CD1c-positive myeloid dendritic cell (primary cell): ENCODE measurements around the gene FAM76B.

Experiments used
- DNase-seq: peaks from one replicate; pipeline ENCODE4 v3.0.0-alpha.2; 2016; ENCODE audit errors: extremely low spot score

Gene FAM76B

GRCh38 chr11:95792200-95792599 is 2.6 kb upstream of the FAM76B start:
- DNase-seq, result no peak

- DNase-seq, result no peak
These were observed 2.1 kb upstream of the FAM76B start for GRCh38 chr11:95791709-95792033.

GRCh38 chr11:95790933-95791708 is 1.5 kb upstream of the FAM76B start:
- peak; percentile 58 for DNase-seq

- peak; percentile 99 for DNase-seq
These were observed 746 bp upstream of the FAM76B start, which contains the start of gene CEP57 for GRCh38 chr11:95790123-95790932. CEP57 (plus strand) TSS chr11:95790498; CDS start chr11:95790699, 201 bp downstream.

GRCh38 chr11:95788921-95789505 is 569 bp downstream of the FAM76B start:
- DNase-seq, result peak; percentile 33

- no peak for DNase-seq
These were observed 9.0 kb downstream of the FAM76B start for GRCh38 chr11:95780544-95780943.

GRCh38 chr11:95778699-95779098 is 10.9 kb downstream of the FAM76B start:
- no peak for DNase-seq

- DNase-seq, result no peak
These were observed 12.7 kb downstream of the FAM76B start for GRCh38 chr11:95776859-95777258.

GRCh38 chr11:95768521-95768920 is 21.1 kb downstream of the FAM76B start:
- DNase-seq, result no peak

- DNase-seq, result peak; percentile 28
These were observed 22.1 kb downstream of the FAM76B start for GRCh38 chr11:95767498-95767897.

- no peak for DNase-seq
These were observed 22.9 kb downstream of the FAM76B start for GRCh38 chr11:95766701-95767100.

GRCh38 chr11:95764267-95764898 is 25.2 kb downstream of the FAM76B start:
- peak; percentile 73 for DNase-seq

GRCh38 chr11:95762534-95762933 is 27.0 kb downstream of the FAM76B start:
- DNase-seq, result no peak

- DNase-seq, result no peak
These were observed 28.6 kb downstream of the FAM76B start for GRCh38 chr11:95760941-95761340.

GRCh38 chr11:95751515-95751914 is 38.1 kb downstream of the FAM76B start:
- DNase-seq, result no peak

GRCh38 chr11:95750101-95750500 is 39.5 kb downstream of the FAM76B start:
- no peak for DNase-seq

GRCh38 chr11:95739108-95739938 is 50.3 kb downstream of the FAM76B start:
- no peak for DNase-seq

- DNase-seq, result no peak
These were observed 52.8 kb downstream of the FAM76B start for GRCh38 chr11:95736809-95737208.

GRCh38 chr11:95736355-95736754 is 53.2 kb downstream of the FAM76B start:
- DNase-seq, result no peak

- no peak for DNase-seq
These were observed 55.5 kb downstream of the FAM76B start for GRCh38 chr11:95734009-95734572.
